GM19468 (cell line): ENCODE results near the gene CBARP.

Source experiments
- ATAC-seq: cut with Tn5 transposase; IDR thresholded peaks from one replicate; pipeline ENCODE4 v1.9.1; 2021; ENCODE audit warnings: mild to moderate bottlenecking, moderate library complexity, moderate number of reproducible peaks; ENCODE audit not compliant: unreplicated experiment; ENCODE audit errors: extremely low read depth

CBARP gene

GRCh38 chr19:1243768-1244692 is 6.2 kb upstream of the CBARP start:
- ATAC-seq, result no peak

- ATAC-seq, result peak; percentile 39
These were observed 3.8 kb upstream of the CBARP start, which contains the start of gene ATP5F1D for GRCh38 chr19:1241417-1242095. Gene ATP5F1D (plus strand): TSS chr19:1241751. CDS start chr19:1241851, 100 bp downstream.

GRCh38 chr19:1240925-1241324 is 3.1 kb upstream of the CBARP start:
- no peak for ATAC-seq

- ATAC-seq, result no peak
These were observed 2.3 kb upstream of the CBARP start for GRCh38 chr19:1239796-1240737.

GRCh38 chr19:1239420-1239795 is 1.6 kb upstream of the CBARP start:
- ATAC-seq, result no peak

GRCh38 chr19:1238369-1239303 is 831 bp upstream of the CBARP start:
- no peak for ATAC-seq

- no peak for ATAC-seq
These were observed 662 bp downstream of the CBARP start for GRCh38 chr19:1237027-1237659.

- no peak for ATAC-seq
These were observed 1.2 kb downstream of the CBARP start for GRCh38 chr19:1236576-1236975.

GRCh38 chr19:1235625-1236538 is 1.9 kb downstream of the CBARP start:
- no peak for ATAC-seq

GRCh38 chr19:1234955-1235380 is 2.8 kb downstream of the CBARP start:
- ATAC-seq, result no peak

- ATAC-seq, result no peak
These were observed 3.5 kb downstream of the CBARP start for GRCh38 chr19:1234051-1234954.

GRCh38 chr19:1233115-1233667 is 4.6 kb downstream of the CBARP start:
- ATAC-seq, result no peak

- ATAC-seq, result no peak
These were observed 5.1 kb downstream of the CBARP start for GRCh38 chr19:1232652-1233072.

GRCh38 chr19:1231729-1232637 is 5.8 kb downstream of the CBARP start:
- no peak for ATAC-seq

- no peak for ATAC-seq
These were observed 6.9 kb downstream of the CBARP start for GRCh38 chr19:1230783-1231489.
